Subcutaneous adipose tissue (tissue), 4 donors: ENCODE measurements around the gene FRAT2. TPM values are rescaled to one million over a fixed set of nuclear protein-coding genes. Genes with fewer than 3 reads are reported as not detected.

Source experiments
- CTCF ChIP-seq: fragments of 450-650 bp; IDR thresholded peaks from one replicate; pipeline ENCODE4 v1.5.1; 2016; ENCODE audit warnings: low read depth, mild to moderate bottlenecking, control low read depth, antibody characterized with exemption, moderate library complexity
- total RNA-seq, 4 donors: library from RNA; depleted of rRNA; stranded (reverse); fragments of >200 nt; gene quantifications; one replicate each; pipeline ENCODE4 v1.1.0, GENCODE V29; 2016

FRAT2 gene
- total RNA-seq, 4 donors from 2014 or later = 4.4 to 10.2 (median 9.4) TPM

DNA sequence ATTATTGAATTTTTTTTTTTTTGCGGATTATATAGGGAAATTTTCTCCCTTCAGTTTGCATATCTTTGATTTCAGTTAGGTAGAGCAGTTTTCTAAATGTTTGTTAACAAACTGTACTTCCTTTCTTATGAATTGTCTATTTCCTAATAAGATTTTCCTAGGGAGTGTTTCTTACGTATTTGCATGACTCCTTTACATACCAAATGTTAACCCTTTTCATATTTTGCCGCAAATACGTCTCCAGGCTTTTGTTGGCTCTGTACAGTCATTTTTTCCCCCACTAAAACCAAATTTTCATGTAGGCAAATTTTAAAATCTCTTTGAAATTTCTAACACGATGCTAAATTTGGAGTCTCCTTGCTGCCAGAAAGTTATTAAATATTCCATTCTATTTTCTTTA, 1.9 kb upstream of the FRAT2 start:
- no peak for TF ChIP-seq CTCF

GRCh38 chr10:97336006-97336405, 1.5 kb upstream of the FRAT2 start:
- no peak for TF ChIP-seq CTCF

- TF ChIP-seq CTCF = no peak
Observed at GRCh38 chr10:97335188-97335619, 675 bp upstream of the FRAT2 start.

GRCh38 chr10:97333601-97334369, 744 bp downstream of the FRAT2 start:
- TF ChIP-seq CTCF = no peak

DNA sequence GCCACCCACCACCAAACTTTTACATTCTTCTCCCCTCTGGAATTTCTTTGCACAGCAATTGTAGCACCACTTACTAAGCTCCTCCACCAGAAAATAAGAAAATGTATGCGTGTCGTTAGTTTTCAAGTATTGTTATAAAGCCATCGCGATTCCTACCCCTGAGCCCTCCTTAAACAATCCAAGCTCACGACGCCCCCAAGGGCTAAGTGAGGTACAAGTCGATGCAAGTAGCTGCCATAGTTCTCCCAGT, 1.3 kb downstream of the FRAT2 start:
- no peak for TF ChIP-seq CTCF

- no peak for TF ChIP-seq CTCF
Observed at GRCh38 chr10:97332591-97333350, 1.8 kb downstream of the FRAT2 start.

GRCh38 chr10:97331153-97331703, 3.3 kb downstream of the FRAT2 start:
- TF ChIP-seq CTCF = no peak
